A673 (cell line): ENCODE measurements around the gene SEMA4G.

ENCODE experiments used
- CTCF ChIP-seq: fragments of 300-800, 200-600 bp; sonication (generic); conservative IDR thresholded peaks from 2 replicates; pipeline ENCODE4 v1.5.1; 2017; ENCODE audit warnings: low read depth, mild to moderate bottlenecking, antibody characterized with exemption, low read length, moderate library complexity, mixed read lengths
- EZH2 ChIP-seq: fragments of 200-600 bp; sonication (generic); IDR thresholded peaks from 2 replicates; pipeline ENCODE4 v1.6.1; 2017; ENCODE audit warnings: borderline replicate concordance, low read depth, mild to moderate bottlenecking, mixed read lengths, antibody characterized with exemption, low read length; ENCODE audit not compliant: poor library complexity, severe bottlenecking

GRCh38 chr10:100939763-100940344 is 29.4 kb upstream of the SEMA4G start:
- TF ChIP-seq CTCF (no peak), EZH2 (no peak)
